Upper lobe of left lung (tissue), 4 donors: ENCODE data around the gene KDM6B.

Source experiments
- CTCF ChIP-seq, 6 experiments: fragments of 450-650 bp in 4 of 6; fragments of 200-600 bp in 2 of 6; sonication (generic) in 2 of 6; IDR thresholded peaks; one replicate each; pipeline ENCODE4 v1.5.1; 2016 to 2019; ENCODE audit warnings: antibody characterized with exemption in 6 of 6
- EP300 ChIP-seq, 4 donors: sonication (generic); formaldehyde crosslinking; IDR thresholded peaks; one replicate each; pipeline ENCODE4 v1.5.1; 2017; ENCODE audit warnings: antibody characterized with exemption in 4 of 4, control low read depth in 2 of 4
- POLR2AphosphoS5 ChIP-seq, 2 donors: sonication (generic); formaldehyde crosslinking; IDR thresholded peaks; one replicate each; pipeline ENCODE4 v1.5.1; 2017; ENCODE audit warnings: antibody characterized with exemption in 2 of 2

GRCh38 chr17:7806587-7806986, 27.4 kb upstream of the KDM6B start:
- no peak for TF ChIP-seq CTCF (IDR thresholded peaks at IDR 0.05)
- TF ChIP-seq POLR2AphosphoS5 (IDR thresholded peaks at IDR 0.05), result no peak
- no peak for TF ChIP-seq EP300 (IDR thresholded peaks at IDR 0.05)
